Liver (tissue), 9 donors: ENCODE results near the gene AKT3. TPM values are rescaled to one million over a fixed set of nuclear protein-coding genes. Genes with fewer than 3 reads are reported as not detected.
A peak's percentile ranks its signal among the peaks of the same experiment; 100 is the strongest.

Source experiments
- DNase-seq: peaks from one replicate; pipeline ENCODE4 v3.0.0-alpha.2; 2017; ENCODE audit warnings: low spot score
- H3K27ac ChIP-seq, 2 donors: one replicate each; pipeline ENCODE4 v1.7.0; 2013; ENCODE audit warnings: inconsistent platforms in 2 of 2, low read length in 2 of 2, control low read depth in 1 of 2, low read depth in 1 of 2, mild to moderate bottlenecking in 1 of 2
- H3K27me3 ChIP-seq, 4 donors: one replicate each; pipeline versions ENCODE4 v1.6.1 to v1.7.0; 2013; ENCODE audit warnings: low read length in 3 of 4, inconsistent platforms in 1 of 4, mild to moderate bottlenecking in 1 of 4, moderate library complexity in 1 of 4; ENCODE audit not compliant: control insufficient read depth in 4 of 4, insufficient read depth in 4 of 4
- H3K36me3 ChIP-seq, 4 donors: one replicate each; pipeline versions ENCODE4 v1.6.1 to v1.7.0; 2013; ENCODE audit warnings: low read length in 3 of 4, mild to moderate bottlenecking in 3 of 4, low read depth in 1 of 4, moderate library complexity in 1 of 4; ENCODE audit not compliant: control insufficient read depth in 4 of 4, insufficient read depth in 3 of 4
- H3K4me1 ChIP-seq, 4 donors: one replicate each; pipeline versions ENCODE4 v1.6.1 to v1.7.0; 2013; ENCODE audit warnings: low read length in 3 of 4, mild to moderate bottlenecking in 3 of 4, moderate library complexity in 1 of 4; ENCODE audit not compliant: control insufficient read depth in 4 of 4, insufficient read depth in 4 of 4
- H3K4me3 ChIP-seq, 3 donors: one replicate each; pipeline versions ENCODE4 v1.6.1 to v1.7.0; 2013; ENCODE audit warnings: low read length in 3 of 3, control low read depth in 1 of 3, low read depth in 1 of 3, mild to moderate bottlenecking in 1 of 3
- H3K9ac ChIP-seq, 2 donors: one replicate each; pipeline ENCODE4 v1.7.0; 2013; ENCODE audit warnings: low read length in 2 of 2, mild to moderate bottlenecking in 2 of 2, moderate library complexity in 2 of 2, control low read depth in 1 of 2, low read depth in 1 of 2
- H3K9me3 ChIP-seq, 4 donors: one replicate each; pipeline versions ENCODE4 v1.6.1 to v1.7.0; 2013; ENCODE audit warnings: low read length in 3 of 4; ENCODE audit not compliant: control insufficient read depth in 4 of 4
- ATF3 ChIP-seq: IDR thresholded peaks from 2 replicates; pipeline ENCODE4 v1.6.1; 2016; ENCODE audit warnings: antibody characterized with exemption
- CTCF ChIP-seq: fragments of 150-350 bp; IDR thresholded peaks from 2 replicates; pipeline ENCODE4 v1.5.1; 2017; ENCODE audit warnings: improper control_type of control experiment, low read depth, low read length; ENCODE audit not compliant: missing input control
- EGR1 ChIP-seq, 2 donors: IDR thresholded peaks; 2 replicates each; pipeline ENCODE4 v1.6.1; 2016 to 2018; ENCODE audit warnings: antibody characterized with exemption in 2 of 2, low read depth in 2 of 2
- FOXA1 ChIP-seq: IDR thresholded peaks from 2 replicates; pipeline ENCODE4 v1.6.1; 2016; ENCODE audit warnings: antibody characterized with exemption
- FOXA2 ChIP-seq: IDR thresholded peaks from 2 replicates; pipeline ENCODE4 v1.6.1; 2016; ENCODE audit warnings: antibody characterized with exemption
- GABPA ChIP-seq, 2 donors: IDR thresholded peaks in 1 of 2; conservative IDR thresholded peaks in 1 of 2; 2 replicates each; pipeline ENCODE4 v1.6.1; 2016; ENCODE audit warnings: antibody characterized with exemption in 2 of 2, mild to moderate bottlenecking in 1 of 2, moderate library complexity in 1 of 2
- HNF4A ChIP-seq, 2 donors: conservative IDR thresholded peaks; 2 replicates each; pipeline ENCODE4 v1.6.1; 2016; ENCODE audit warnings: antibody characterized with exemption in 2 of 2, mild to moderate bottlenecking in 2 of 2
- HNF4G ChIP-seq: IDR thresholded peaks from 2 replicates; pipeline ENCODE4 v1.6.1; 2016; ENCODE audit warnings: antibody characterized with exemption
- JUND ChIP-seq, 2 donors: IDR thresholded peaks; 2 replicates each; pipeline ENCODE4 v1.6.1; 2016; ENCODE audit warnings: antibody characterized with exemption in 2 of 2
- MAX ChIP-seq: IDR thresholded peaks from 2 replicates; pipeline ENCODE4 v1.6.1; 2016; ENCODE audit warnings: antibody characterized with exemption
- NR2F2 ChIP-seq: IDR thresholded peaks from 2 replicates; pipeline ENCODE4 v1.6.1; 2016; ENCODE audit warnings: antibody characterized with exemption
- RAD21 ChIP-seq, 2 donors: IDR thresholded peaks; 2 replicates each; pipeline ENCODE4 v1.6.1; 2016; ENCODE audit warnings: antibody characterized with exemption in 2 of 2, mild to moderate bottlenecking in 2 of 2
- REST ChIP-seq: IDR thresholded peaks from 2 replicates; pipeline ENCODE4 v1.6.1; 2016; ENCODE audit warnings: antibody characterized with exemption, mild to moderate bottlenecking
- RXRA ChIP-seq, 2 donors: IDR thresholded peaks; 2 replicates each; pipeline ENCODE4 v1.6.1; 2017 to 2018; ENCODE audit warnings: antibody characterized with exemption in 2 of 2, mild to moderate bottlenecking in 1 of 2
- SP1 ChIP-seq: IDR thresholded peaks from 2 replicates; pipeline ENCODE4 v1.6.1; 2018; ENCODE audit warnings: antibody characterized with exemption, mild to moderate bottlenecking
- TAF1 ChIP-seq: conservative IDR thresholded peaks from 2 replicates; pipeline ENCODE4 v1.6.1; 2016; ENCODE audit warnings: antibody characterized with exemption, mild to moderate bottlenecking
- YY1 ChIP-seq: IDR thresholded peaks from 2 replicates; pipeline ENCODE4 v1.6.1; 2016; ENCODE audit warnings: antibody characterized with exemption, mild to moderate bottlenecking
- ZBTB33 ChIP-seq: IDR thresholded peaks from 2 replicates; pipeline ENCODE4 v1.6.1; 2016; ENCODE audit warnings: antibody characterized with exemption
- WGBS: extraction: QIAGEN DNeasy Blood & Tissue Kit; methylation state at CpG from one replicate; pipeline ENCODE4 v1.1.7; 2013; 5-methylcytosine and 5-hydroxymethylcytosine counted together
- polyA plus RNA-seq, 2 donors: library from polyadenylated mRNA; stranded (reverse) in 1 of 2; unstranded in 1 of 2; fragments of 200-250 nt in 1 of 2; fragments of >200 nt in 1 of 2; fragmentation: Nextera tagmentation in 1 of 2; extraction: Ambion mirVana in 1 of 2; gene quantifications; one replicate each; pipeline versions ENCODE4 v1.2.1 to v1.2.3, GENCODE V29; 2013 to 2015
- total RNA-seq, 2 donors: library from RNA; depleted of rRNA; stranded (reverse); fragments of >200 nt; gene quantifications; one replicate each; pipeline ENCODE4 v1.2.3, GENCODE V29; 2014
- donor health status: healthy.
- donor health status: healthy.
- donor health status: healthy.
- donor health status: healthy.
- donor health status: healthy.

AKT3 gene
- total and polyA plus RNA-seq, 4 donors, result 1.7 to 7.6 (median 2.8) TPM

GRCh38 chr1:243454328-243454997 lies 395.6 kb downstream of the AKT3 start:
- H3K36me3 ChIP-seq, result no peaks in the 10 kb centered on the region
- TF ChIP-seq EGR1 (IDR thresholded peaks at IDR 0.05; ENCODE audit: low read depth in 2 of 2), result no peak
- TF ChIP-seq MAX, result peak; percentile 61
- TF ChIP-seq TAF1, result peak; percentile 21
- TF ChIP-seq NR2F2, result no peak
- TF ChIP-seq FOXA2, result peak; percentile 64
- peak; percentile 72 for TF ChIP-seq ZBTB33
- no peak for TF ChIP-seq ATF3
- TF ChIP-seq HNF4A (conservative IDR thresholded peaks at IDR 0.05), result peak; percentile 82 to 88
- no peak for TF ChIP-seq GABPA (IDR thresholded peaks at IDR 0.05 in 1 of 2, conservative IDR thresholded peaks at IDR 0.05 in 1 of 2)
- TF ChIP-seq RXRA (IDR thresholded peaks at IDR 0.05), result peak; percentile 66 to 82
- no peak for TF ChIP-seq CTCF
- TF ChIP-seq HNF4G, result peak; percentile 34
- peak; percentile 70 for TF ChIP-seq FOXA1
- peak; percentile 81 for TF ChIP-seq SP1
- TF ChIP-seq RAD21 (IDR thresholded peaks at IDR 0.05), result peak; percentile 39 to 55
- TF ChIP-seq JUND (IDR thresholded peaks at IDR 0.05), result peak in 1 of 2 donors; percentile 59
- peak; percentile 87 for TF ChIP-seq YY1
- peak; percentile 83 for TF ChIP-seq REST

More at GRCh38 chr1:243454328-243454997, 395.6 kb downstream of the AKT3 start:
- Histone ChIP-seq H3K4me3 (no peak overlapping the region), H3K9ac (peak overlapping the region in 1 of 2 donors; percentile 69), H3K27me3 (no peaks in the 10 kb centered on the region), H3K27ac (peak overlapping the region; percentile 86 to 92), H3K4me1 (peaks cover 10 to 62% (median 16%) of the 10 kb centered on the region in 4 donors), H3K9me3 (no peaks in the 10 kb centered on the region)
- DNase-seq, result no peak
- 46% methylated on average over 17 of the region's 17 CpGs for WGBS
